Skeletal muscle tissue (tissue), 2 donors: ENCODE results near the gene MAMDC2. TPM values are rescaled to one million over a fixed set of nuclear protein-coding genes. Genes with fewer than 3 reads are reported as not detected.

Experiments
- small RNA-seq: library from RNA; depleted of rRNA; stranded (forward); fragments of <200 nt; gene quantifications from one replicate; pipeline ENCODE3, GENCODE V24; 2014
- total RNA-seq: library from RNA; depleted of rRNA; stranded (reverse); fragments of >200 nt; gene quantifications from one replicate; pipeline ENCODE4 v1.2.3, GENCODE V29; 2014

MAMDC2 gene
- total RNA-seq, 1 donor from 2014 or later = 11.0 TPM

Small RNAs within 50 kb of the gene (small RNA-seq; reads per million reads assigned to genes)
- gene RNU2-5P = 3.4 reads per million, percentile 88 among the genes with 10 or more reads in this experiment

Other genes starting within 250 kb of the MAMDC2 start
- gene CFAP95, start 223.0 kb upstream of the MAMDC2 start, total RNA-seq = not detected
- 14.6 TPM for gene SMC5, start 215.1 kb downstream of the MAMDC2 start, total RNA-seq